Suprapubic skin (tissue), 4 donors: Measurements from ENCODE around the gene ABHD18. TPM values are rescaled to one million over a fixed set of nuclear protein-coding genes. Genes with fewer than 3 reads are reported as not detected.
A peak's percentile ranks its signal among the peaks of the same experiment; 100 is the strongest.
"Not testable (repeated sequence)": the region's sequence is repeated elsewhere in the genome, so short reads cannot be mapped to it uniquely, and the experiment has no call there.

Source experiments
- DNase-seq, 2 donors: peaks; one replicate each; pipeline ENCODE4 v3.0.0-alpha.2; 2019; ENCODE audit warnings: low spot score in 2 of 2
- H3K27ac ChIP-seq: fragments of 200-600 bp; sonication (generic); one replicate; pipeline ENCODE4 v1.5.1; 2019
- H3K27me3 ChIP-seq: fragments of 200-600 bp; sonication (generic); one replicate; pipeline ENCODE4 v1.5.1; 2019
- H3K36me3 ChIP-seq: fragments of 200-600 bp; sonication (generic); one replicate; pipeline ENCODE4 v1.5.1; 2019
- H3K4me1 ChIP-seq: fragments of 200-600 bp; sonication (generic); one replicate; pipeline ENCODE4 v1.5.1; 2019
- H3K4me3 ChIP-seq: fragments of 200-600 bp; sonication (generic); one replicate; pipeline ENCODE4 v1.5.1; 2019; ENCODE audit warnings: mild to moderate bottlenecking
- H3K9me3 ChIP-seq: fragments of 200-600 bp; sonication (generic); one replicate; pipeline ENCODE4 v1.5.1; 2019
- EP300 ChIP-seq: sonication (generic); formaldehyde crosslinking; IDR thresholded peaks from one replicate; pipeline ENCODE4 v1.6.1; 2017; ENCODE audit warnings: antibody characterized with exemption
- POLR2A ChIP-seq, 2 donors: fragments of 450-650 bp; IDR thresholded peaks; one replicate each; pipeline ENCODE4 v1.6.1; 2017; ENCODE audit warnings: antibody characterized with exemption in 2 of 2, mild to moderate bottlenecking in 2 of 2, moderate library complexity in 2 of 2
- POLR2AphosphoS5 ChIP-seq, 3 donors: sonication (generic); formaldehyde crosslinking; IDR thresholded peaks; one replicate each; pipeline ENCODE4 v1.6.1; 2017; ENCODE audit warnings: antibody characterized with exemption in 3 of 3
- WGBS: methylation state at CpG from one replicate; pipeline ENCODE4 v1.1.5; 2018; 5-methylcytosine and 5-hydroxymethylcytosine counted together
- total RNA-seq, 4 donors: library from RNA; depleted of rRNA; stranded (reverse); fragments of >200 nt; gene quantifications; one replicate each; pipeline ENCODE4 v1.1.0, GENCODE V29; 2016
- TF ChIP-seq, protein P1 (sequence below), 2 donors: fragments of 200-600 bp in 1 of 2; fragments of 450-650 bp in 1 of 2; sonication (generic) in 1 of 2; IDR thresholded peaks; one replicate each; pipeline ENCODE4 v1.5.1; 2016 to 2019; ENCODE audit warnings: antibody characterized with exemption in 2 of 2, mild to moderate bottlenecking in 1 of 2, moderate library complexity in 1 of 2

ABHD18 gene
- total RNA-seq, 4 donors from 2014 or later = 5.5 to 17.8 (median 10.3) TPM

GRCh38 chr4:128060121-128060698 is 95.0 kb downstream of the ABHD18 start:
- peak overlapping the region; percentile 97 for H3K27ac ChIP-seq
- no peaks in the 10 kb centered on the region for H3K9me3 ChIP-seq
- no peaks in the 10 kb centered on the region for H3K27me3 ChIP-seq
- H3K36me3 ChIP-seq = no peaks in the 10 kb centered on the region
- TF ChIP-seq EP300 = no peak
- TF ChIP-seq, protein P1, sequence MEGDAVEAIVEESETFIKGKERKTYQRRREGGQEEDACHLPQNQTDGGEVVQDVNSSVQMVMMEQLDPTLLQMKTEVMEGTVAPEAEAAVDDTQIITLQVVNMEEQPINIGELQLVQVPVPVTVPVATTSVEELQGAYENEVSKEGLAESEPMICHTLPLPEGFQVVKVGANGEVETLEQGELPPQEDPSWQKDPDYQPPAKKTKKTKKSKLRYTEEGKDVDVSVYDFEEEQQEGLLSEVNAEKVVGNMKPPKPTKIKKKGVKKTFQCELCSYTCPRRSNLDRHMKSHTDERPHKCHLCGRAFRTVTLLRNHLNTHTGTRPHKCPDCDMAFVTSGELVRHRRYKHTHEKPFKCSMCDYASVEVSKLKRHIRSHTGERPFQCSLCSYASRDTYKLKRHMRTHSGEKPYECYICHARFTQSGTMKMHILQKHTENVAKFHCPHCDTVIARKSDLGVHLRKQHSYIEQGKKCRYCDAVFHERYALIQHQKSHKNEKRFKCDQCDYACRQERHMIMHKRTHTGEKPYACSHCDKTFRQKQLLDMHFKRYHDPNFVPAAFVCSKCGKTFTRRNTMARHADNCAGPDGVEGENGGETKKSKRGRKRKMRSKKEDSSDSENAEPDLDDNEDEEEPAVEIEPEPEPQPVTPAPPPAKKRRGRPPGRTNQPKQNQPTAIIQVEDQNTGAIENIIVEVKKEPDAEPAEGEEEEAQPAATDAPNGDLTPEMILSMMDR (IDR thresholded peaks at IDR 0.05) = no peak
- no peak for TF ChIP-seq POLR2A (IDR thresholded peaks at IDR 0.05)
- TF ChIP-seq POLR2AphosphoS5 (IDR thresholded peaks at IDR 0.05) = no peak
- WGBS = 13% methylated on average over 21 of the region's 21 CpGs
- H3K4me1 ChIP-seq = peaks cover 13% of the 10 kb centered on the region
- no peak for DNase-seq
- peak overlapping the region; percentile 87 for H3K4me3 ChIP-seq

DNA sequence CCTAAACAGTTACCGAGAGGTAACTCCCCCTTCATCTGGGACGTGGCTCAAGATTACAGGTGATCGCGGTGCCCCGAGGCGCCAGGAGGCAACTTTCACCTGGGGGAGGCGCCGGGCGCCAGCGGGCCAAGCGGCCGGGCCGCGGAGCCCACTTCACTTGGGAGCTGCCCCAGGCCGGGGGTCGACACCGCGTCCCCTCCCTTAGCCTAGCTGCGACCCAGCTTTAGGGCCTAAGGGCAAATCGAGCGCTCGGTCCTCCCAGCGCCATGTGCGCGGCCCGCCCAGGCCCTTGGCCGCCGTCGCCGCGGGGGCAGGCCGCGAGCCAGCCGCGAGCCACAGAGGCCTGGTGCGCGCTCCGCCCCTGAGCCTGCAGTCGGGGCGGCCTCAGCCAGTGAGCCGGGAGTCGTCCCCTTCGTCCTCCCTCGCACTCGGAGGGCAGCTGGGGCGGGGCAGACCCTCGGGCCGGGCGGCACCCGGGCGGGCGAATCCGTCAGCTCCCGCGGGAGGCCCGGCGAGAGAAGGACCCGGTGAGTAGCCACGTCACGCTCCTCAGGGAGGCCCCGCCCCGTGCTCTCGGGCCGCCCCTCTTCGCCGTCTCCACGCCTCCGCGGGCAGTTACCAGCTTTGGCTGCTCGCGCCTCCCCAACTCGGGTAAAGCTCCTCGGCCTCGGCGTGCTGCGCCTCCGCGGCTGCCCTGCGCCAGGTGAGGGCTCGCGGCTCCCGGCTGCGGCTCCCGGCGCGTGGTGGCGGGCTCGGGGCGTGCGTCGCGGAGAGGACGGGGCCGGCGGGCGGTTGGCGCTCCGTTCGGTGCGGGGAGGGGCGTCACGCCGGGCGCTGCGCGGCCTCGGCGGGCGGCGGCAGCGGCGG is 95.7 kb downstream of the ABHD18 start, which contains the start of gene LARP1B:
Gene LARP1B, plus strand, starts transcription at position 614 of the 867 bp plus-strand sequence. CDS start 13,640 bp downstream, outside the sequence.
- peak within 1 kb of the TSS; percentile 97 for H3K27ac ChIP-seq
- H3K4me3 ChIP-seq = peak within 1 kb of the TSS; percentile 87
- H3K27me3 ChIP-seq = no peaks in the 10 kb centered on the region
- no peaks in the 10 kb centered on the region for H3K36me3 ChIP-seq
- no peaks in the 10 kb centered on the region for H3K9me3 ChIP-seq
- WGBS = 0% methylated on average over 30 of the region's 112 CpGs
- peak; percentile 95 to 96 for DNase-seq
- H3K4me1 ChIP-seq = peaks cover 13% of the 10 kb centered on the region
- TF ChIP-seq, protein P1 (IDR thresholded peaks at IDR 0.05) = no peak
- TF ChIP-seq POLR2A (IDR thresholded peaks at IDR 0.05) = peak in 1 of 2 donors; percentile 82
- peak in 2 of 3 donors; percentile 17 to 35 for TF ChIP-seq POLR2AphosphoS5 (IDR thresholded peaks at IDR 0.05)
- TF ChIP-seq EP300 = no peak

GRCh38 chr4:128061566-128062536 is 96.6 kb downstream of the ABHD18 start:
- no peaks in the 10 kb centered on the region for H3K27me3 ChIP-seq
- under 1% methylated on average over 24 of the region's 101 CpGs for WGBS
- DNase-seq = peak in 1 of 2 donors; percentile 75

DNA sequence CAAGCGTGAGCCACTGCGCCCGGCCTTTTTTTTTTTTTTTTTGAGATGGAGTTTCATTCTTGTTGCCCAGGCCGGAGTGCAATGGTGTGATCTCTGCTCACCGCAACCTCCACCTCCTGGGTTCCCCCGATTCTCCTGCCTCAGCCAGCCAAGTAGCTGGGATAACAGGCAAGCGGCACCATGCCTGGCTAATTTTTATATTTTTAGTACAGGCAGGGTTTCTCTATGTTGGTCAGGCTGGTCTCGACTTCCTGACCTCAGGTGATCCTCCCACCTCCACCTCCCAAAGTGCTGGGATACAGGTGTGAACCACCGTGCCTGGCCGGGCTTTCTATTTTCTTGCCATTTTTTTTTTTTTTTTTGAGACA is 101.2 kb downstream of the ABHD18 start:
- not testable (repeated sequence) for H3K4me3 ChIP-seq, H3K27me3 ChIP-seq, H3K9me3 ChIP-seq, H3K4me1 ChIP-seq, H3K36me3 ChIP-seq, H3K27ac ChIP-seq, DNase-seq
- 98% methylated on average over 10 of the region's 10 CpGs for WGBS

More at GRCh38 chr4:128061566-128062536, 96.6 kb downstream of the ABHD18 start:
- TF ChIP-seq POLR2A (IDR thresholded peaks at IDR 0.05) (no peak), EP300 (no peak)
- TF ChIP-seq, protein P1 (IDR thresholded peaks at IDR 0.05) = no peak
- Histone ChIP-seq H3K36me3 (no peaks in the 10 kb centered on the region), H3K4me3 (peak overlapping the region; percentile 87), H3K4me1 (peaks cover 13% of the 10 kb centered on the region), H3K9me3 (no peaks in the 10 kb centered on the region), H3K27ac (peak overlapping the region; percentile 97)

- Histone ChIP-seq H3K4me1 (no peaks in the 10 kb centered on the region), H3K9me3 (no peaks in the 10 kb centered on the region), H3K27me3 (no peaks in the 10 kb centered on the region), H3K36me3 (no peaks in the 10 kb centered on the region), H3K27ac (no peak overlapping the region), H3K4me3 (no peak overlapping the region)
- 92% methylated on average over 3 of the region's 3 CpGs for WGBS
- TF ChIP-seq, protein P1 (IDR thresholded peaks at IDR 0.05) = no peak
- no peak for TF ChIP-seq EP300
- DNase-seq = no peak
Observed at GRCh38 chr4:128068918-128069317, 103.7 kb downstream of the ABHD18 start.
